Activated naive CD4-positive, alpha-beta T cell (primary cell): ENCODE measurements around the gene KMO.

Experiments
- DNase-seq, 4 experiments: peaks; one replicate each; lab custom pipeline; 2025; lab: John Stamatoyannopoulos, UW

Gene KMO

GRCh38 chr1:241536969-241537368, 4.8 kb downstream of the KMO start:
- no peak for DNase-seq

- DNase-seq = no peak
These were observed 10.2 kb downstream of the KMO start for GRCh38 chr1:241542199-241542907.

DNA sequence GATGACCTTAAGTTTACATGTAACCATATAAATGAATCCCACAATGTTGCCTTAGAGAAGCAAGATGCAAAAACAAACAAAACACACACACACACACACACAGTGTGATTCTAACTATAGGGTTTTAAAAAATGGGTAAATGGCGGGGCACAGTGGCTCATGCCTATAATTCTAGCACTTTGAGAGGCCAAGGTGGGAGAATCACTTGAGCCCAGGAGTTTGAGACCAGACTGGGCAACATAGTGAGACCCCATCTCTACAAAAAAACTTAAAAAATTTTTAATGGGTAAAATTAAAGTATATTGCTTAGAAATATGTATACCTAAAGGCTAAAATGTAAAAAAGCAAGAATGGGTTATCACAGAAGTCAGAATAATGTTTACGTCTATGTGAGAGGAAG, 15.8 kb downstream of the KMO start:
- no peak for DNase-seq

DNA sequence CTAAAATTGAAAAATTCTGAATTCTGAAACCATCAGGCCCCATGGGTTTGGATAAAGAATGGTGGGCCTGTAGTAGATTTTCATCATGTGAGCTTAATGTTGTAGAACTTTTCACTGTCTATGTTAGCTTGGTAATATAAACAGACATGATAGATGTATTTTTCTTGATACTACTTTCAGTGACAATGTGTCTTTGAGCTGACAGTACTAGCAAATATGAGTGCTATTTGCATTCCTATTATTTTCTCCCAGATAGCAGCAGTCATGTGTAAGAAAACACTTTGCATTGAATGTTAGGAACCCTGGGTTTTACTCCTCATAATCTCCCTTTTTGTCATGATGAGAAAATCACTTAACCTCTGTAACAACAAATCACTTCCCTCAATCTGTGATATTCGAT, 18.1 kb downstream of the KMO start:
- DNase-seq = no peak

DNA sequence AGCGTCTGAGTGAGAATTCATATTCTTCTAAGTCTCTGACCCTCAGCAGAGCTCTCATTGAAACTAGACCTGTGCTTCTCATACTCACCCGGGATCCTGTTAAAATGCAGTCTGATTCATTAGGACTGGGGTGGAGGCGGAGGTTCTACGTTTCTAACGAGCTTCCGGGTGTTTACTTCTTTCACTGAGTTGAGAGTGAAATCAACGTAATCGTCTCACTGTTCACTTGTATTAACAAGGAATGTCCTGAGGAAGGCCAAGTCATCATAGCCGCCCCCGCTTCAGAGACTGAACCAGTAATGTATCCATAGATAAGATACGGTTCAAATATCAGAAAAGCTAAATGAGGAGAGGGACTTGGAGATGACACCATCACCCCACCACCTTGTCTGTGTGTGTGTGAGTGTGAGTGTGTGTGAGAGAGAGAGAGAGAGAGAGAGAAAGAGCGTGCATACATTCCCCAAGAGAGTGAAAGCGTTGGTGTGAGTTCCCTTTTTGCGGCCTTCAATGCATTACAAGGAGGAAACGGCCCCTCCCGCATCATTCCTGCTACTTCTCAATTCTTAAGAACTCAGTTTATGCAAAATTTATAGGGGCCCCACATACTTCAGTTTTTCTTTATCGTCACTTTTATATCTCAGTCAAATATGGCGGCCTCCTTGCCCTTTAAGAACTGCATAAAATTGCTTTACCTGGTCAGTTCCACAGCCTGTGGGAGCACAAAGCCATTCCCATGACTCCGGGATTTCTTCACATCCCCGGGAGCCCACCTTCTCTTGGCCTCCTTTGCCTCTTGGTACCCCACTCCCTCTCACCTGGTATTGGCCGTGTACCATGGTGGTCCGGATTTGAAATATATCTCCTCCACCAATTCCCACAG, 19.8 kb downstream of the KMO start:
- DNase-seq = peak in 1 of 4 experiments; percentile 12

DNA sequence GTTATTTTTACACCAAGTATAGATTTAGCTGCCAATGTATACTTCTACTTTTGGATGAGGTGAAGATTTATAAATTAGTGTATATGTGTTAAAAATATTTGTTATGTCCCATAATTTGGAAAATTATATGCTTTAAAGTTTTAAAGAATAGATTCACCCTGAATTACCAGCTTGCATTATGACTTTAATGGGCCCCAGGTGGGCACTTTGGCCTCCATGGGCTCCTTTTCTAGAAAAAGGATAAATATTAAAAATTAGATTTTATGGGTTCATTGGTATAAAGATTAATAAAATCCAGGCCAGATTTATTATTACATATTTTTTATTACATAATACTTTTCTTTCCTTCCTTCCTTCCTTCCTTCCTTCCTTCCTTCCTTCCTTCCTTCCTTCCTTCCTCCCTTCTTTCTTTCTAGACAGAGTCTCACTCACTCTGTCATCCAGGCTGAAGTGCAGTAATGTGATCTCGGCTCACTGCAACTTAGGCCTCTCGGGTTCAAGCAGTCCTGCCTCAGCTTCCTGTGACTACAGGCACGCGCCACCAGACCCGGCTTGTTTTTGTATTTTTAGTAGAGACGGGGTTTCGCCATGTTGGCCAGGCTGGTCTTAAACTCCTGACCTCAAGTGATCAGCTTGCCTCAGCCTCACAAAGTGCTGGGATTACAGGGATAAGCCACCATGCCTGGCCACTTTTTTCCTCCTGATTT, 21.9 kb downstream of the KMO start:
- no peak for DNase-seq

DNA sequence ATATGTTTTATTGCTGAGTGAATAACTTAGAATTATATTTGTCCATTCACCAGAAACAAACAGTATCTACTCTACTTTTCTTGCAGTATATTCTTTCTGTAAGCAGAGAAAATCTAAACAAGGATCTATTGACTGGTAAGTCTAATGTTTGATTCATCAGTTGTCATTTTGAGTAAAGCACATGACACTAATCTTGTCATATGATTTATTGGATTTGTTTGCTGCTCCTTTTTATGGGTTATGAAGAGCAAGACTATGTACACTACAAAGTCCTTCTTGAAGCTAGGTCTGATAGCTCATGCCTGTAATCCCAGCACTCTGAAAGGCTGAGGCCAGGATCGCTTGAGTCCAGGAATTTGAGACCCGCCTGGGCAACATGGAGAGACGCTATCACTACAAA, 23.3 kb downstream of the KMO start:
- no peak for DNase-seq

DNA sequence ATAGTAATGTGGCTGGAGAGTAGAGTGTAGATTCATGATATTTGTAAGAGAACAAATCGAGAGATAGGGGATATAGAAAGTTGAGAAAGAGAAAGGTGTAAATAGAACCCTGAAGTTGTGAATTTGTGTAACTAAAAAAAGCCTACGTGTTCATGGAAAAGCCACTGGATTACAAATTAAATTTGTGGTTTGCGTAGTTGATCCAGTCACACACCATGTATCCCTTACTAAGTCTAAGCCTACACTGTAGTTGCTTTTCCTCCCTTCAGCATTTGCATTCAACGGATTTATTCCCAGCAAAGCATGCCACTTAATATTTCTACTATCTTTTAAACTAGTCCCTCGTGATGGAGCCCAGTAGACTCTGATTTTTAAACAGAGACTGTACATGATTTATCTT, 24.9 kb downstream of the KMO start:
- DNase-seq = no peak

GRCh38 chr1:241557551-241558193, 25.5 kb downstream of the KMO start:
- no peak for DNase-seq

GRCh38 chr1:241560146-241560848, 28.1 kb downstream of the KMO start:
- no peak for DNase-seq

DNA sequence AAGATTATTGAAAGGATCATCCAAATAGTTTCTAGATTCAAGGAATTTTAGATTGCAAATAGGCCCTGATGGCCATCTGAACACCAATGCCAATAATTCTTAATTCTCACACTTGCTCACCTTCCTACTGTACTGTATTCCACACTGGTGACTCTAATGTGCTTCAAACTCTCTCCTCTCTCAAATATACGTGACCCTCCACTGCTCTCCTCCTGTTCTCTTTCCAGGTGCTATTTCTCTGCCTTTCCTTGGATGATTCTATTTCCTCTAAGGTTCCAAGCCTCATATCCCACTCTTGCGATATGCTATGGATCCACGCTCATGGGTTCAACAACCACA, 28.6 kb downstream of the KMO start:
- no peak for DNase-seq

GRCh38 chr1:241569848-241570247, 37.7 kb downstream of the KMO start:
- DNase-seq = no peak

DNA sequence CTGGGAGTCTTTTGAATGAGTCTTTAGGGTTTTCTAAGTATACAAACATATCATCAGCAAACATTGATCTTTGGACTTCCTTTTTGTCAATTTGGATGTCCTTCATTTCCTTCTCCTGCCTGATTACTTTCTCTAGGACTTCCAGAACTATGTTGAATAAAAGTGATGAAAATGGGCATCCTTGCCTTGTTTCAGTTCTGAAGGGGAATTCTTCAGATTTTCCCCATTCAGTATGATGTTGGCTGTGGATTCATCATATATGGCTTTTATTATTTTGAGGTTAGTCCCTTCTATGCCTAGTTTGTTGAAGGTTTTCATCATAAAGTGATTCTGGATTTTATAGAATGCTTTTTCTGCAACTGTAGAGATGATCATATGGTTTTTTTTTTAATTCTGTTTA, 42.0 kb downstream of the KMO start:
- DNase-seq = no peak

- no peak for DNase-seq
These were observed 47.3 kb downstream of the KMO start for GRCh38 chr1:241579434-241579833.

GRCh38 chr1:241582921-241583321, 50.7 kb downstream of the KMO start:
- no peak for DNase-seq

GRCh38 chr1:241586905-241587512, 54.8 kb downstream of the KMO start:
- no peak for DNase-seq

GRCh38 chr1:241589521-241589920, 57.3 kb downstream of the KMO start:
- DNase-seq = no peak

GRCh38 chr1:241590719-241591118, 58.5 kb downstream of the KMO start:
- no peak for DNase-seq

GRCh38 chr1:241591317-241591716, 59.1 kb downstream of the KMO start:
- DNase-seq = no peak

DNA sequence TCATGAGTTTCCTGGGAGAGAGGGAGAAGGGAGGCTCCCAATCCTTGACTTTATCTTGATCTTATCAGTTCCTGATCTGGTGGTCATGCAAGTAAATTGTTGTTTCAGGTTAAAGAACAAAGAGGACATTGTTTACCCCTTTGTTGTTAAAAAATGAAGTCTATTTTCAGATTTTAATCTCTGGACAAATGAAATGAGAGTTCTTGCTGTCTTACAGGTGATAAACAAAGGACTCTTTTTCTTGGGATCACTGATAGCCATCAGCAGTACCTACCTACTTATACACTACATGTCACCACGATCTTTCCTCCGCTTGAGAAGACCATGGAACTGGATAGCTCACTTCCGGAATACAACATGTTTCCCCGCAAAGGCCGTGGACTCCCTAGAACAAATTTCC, 59.6 kb downstream of the KMO start:
- DNase-seq = no peak

- no peak for DNase-seq
These were observed 60.2 kb downstream of the KMO start for GRCh38 chr1:241592273-241592958.
